Loucy (cell line): ENCODE results near the gene CCHCR1.

ENCODE experiments used
- CTCF ChIP-seq: fragments of 200-600 bp; sonication (generic); conservative IDR thresholded peaks from 2 replicates; pipeline ENCODE4 v1.5.1; 2014; ENCODE audit warnings: mild to moderate bottlenecking, antibody characterized with exemption, low read length
- EZH2phosphoT487 ChIP-seq: fragments of 200-600 bp; IDR thresholded peaks from 2 replicates; pipeline ENCODE4 v1.6.1; 2018; ENCODE audit warnings: antibody characterized with exemption, mild to moderate bottlenecking, moderate library complexity, borderline replicate concordance

- TF ChIP-seq CTCF = no peak
- no peak for TF ChIP-seq EZH2phosphoT487
Observed at GRCh38 chr6:31203345-31203979, 45.9 kb upstream of the CCHCR1 start.
